Hematopoietic multipotent progenitor cell treated with erythropoietin and hydrocortisone succinate and interleukin-3 and kit ligand, for 15 days (in vitro differentiated cells): ENCODE results near the gene TENT5C.

Experiments used
- DNase-seq: peaks from one replicate; pipeline ENCODE4 v3.0.0-alpha.2; 2015; ENCODE audit warnings: low spot score

Gene TENT5C

DNA sequence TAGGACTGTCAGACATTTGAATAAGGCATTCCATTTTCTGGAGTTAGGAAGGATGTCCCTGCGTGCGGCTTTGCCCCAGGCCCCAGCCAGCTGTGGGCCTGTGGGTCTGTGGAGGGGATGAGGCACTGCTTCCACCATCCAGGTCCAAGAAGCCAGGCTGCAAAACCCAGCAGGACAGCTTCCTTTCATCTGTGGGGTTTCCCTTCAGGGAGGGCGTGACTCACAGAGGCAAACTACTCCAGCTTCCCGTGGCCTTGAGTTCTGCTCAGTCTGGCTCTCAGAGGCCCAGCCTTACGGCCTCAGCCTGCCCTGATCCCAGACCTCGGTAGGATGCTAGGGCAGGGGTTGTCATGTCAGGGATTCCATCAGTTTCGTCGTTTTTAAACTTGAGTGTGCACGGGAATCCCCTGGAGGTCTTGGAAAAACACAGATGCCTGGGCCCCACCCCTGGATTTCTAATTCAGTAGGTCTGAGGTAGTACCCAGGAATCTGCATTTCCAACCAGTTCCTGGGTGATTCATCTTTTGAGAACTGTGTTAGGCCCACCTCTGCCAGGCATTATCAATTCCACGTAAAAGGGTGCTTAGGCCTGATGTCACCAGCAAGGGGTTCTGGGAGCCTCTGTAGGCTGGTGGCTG lies 32.3 kb upstream of the TENT5C start:
- DNase-seq, result no peak

DNA sequence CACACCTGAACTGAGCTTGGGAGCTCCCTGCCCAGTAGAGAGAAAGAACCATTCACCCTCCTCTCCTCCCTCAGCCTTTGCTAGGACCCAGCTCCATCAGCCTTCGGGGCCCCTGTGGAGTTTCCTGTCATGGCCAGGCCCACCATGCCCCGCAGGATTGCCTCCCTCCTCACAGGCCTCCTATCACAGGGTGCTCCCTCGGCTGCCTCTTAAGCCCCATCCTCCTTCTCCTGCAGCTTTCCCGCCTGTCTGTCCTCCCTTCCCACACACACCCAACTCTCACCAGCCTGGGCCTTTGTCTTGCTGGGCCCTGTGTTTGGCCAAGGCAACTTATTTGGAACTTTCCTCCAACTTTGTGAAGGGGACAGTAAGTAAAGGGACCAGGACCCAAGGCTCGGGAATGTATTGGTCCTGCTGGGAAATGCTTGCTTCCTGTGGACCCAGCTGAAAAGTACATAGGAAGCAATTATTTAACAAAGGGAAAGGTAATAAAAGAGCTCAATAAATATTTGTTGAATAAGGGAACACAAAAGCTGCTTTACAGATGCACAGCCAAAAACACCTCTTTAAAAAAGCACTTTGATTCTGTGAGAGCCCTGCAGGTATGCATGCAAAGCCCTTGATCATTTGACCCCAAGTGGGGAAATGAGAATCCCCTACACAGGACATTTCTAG lies 31.6 kb upstream of the TENT5C start:
- no peak for DNase-seq

DNA sequence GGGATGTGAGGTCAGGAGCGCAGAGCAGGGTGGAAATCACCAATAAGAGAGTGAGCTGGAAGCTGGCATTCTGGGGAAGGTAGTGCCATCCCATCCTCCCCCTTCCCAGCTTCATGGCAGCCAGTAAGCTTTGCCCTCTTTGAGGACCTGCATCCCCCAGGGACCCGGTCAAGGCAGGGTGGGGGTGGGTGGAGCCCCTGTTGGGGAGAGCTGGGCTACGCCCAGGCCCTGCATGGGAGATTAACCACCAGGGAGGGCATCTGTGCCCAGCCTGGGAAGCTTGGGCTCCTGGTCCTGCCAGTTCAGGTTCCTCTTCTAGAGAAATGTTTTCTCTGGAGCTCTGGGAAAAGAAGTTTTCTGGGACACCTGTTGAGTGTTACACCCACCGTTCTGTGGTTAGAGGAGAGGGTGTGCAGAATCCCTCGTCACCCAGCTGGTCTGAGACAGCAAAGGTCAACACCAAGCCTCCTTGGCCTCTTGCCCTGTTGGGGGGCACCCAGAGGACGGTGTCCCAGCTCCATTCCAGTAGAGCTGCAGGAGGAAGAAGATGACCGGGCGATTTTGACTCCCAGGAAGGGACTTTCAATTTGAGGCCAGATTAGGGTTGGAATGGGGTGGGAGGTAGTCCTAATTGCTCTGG lies 30.1 kb upstream of the TENT5C start:
- DNase-seq, result no peak

DNA sequence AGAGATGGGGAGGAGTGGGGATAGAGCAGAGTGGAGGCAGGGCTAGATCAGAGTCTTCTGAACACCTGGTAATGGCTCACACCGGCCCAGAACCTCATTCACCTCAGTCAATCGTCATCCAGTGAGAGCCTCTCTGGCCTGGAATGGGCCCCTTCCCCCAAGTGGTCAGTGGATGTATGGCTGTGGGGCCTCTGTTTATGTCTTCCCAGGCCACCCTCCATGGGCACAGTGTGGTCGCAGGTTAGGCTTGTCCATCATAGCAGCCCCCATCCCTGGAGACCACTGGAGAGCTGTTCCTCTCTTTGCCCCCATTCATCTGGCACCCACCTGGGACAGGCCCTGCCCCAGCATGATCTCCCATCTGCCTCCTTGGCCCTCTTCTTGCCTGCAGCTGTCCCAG lies 29.6 kb upstream of the TENT5C start:
- DNase-seq, result no peak

DNA sequence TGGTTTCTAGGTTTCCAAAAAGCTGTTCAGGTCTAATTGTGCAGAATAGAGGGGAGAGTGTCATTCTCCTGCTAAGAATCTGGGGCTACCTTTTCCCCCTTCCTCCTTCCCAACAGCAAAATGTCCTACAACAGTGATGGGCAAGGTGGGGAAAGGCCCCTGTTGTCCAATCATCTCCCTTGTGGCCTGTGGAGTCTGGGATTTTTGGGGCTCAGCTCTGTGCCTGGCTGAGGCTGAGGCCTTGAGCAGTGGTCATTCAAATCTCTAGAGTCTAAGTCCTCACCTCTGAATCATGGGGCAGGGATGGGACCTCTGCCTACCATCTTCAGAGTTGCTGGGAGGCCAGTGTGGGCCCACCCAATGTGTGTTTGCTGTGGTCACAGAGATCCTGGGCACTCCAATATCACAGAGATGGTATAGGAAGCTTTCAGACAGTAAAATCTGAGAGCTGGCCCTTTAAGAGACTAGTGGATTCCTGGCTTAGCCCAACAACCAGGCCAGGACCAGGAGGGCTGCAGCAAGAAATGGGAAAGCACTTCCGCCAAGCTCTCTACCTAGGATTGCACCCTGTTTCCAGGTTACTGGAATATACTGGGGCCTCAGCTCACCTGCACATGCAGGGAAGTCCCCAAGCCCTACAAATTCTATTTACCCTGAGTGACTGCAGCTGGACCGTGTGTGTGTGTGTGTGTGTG lies 28.5 kb upstream of the TENT5C start:
- no peak for DNase-seq

DNA sequence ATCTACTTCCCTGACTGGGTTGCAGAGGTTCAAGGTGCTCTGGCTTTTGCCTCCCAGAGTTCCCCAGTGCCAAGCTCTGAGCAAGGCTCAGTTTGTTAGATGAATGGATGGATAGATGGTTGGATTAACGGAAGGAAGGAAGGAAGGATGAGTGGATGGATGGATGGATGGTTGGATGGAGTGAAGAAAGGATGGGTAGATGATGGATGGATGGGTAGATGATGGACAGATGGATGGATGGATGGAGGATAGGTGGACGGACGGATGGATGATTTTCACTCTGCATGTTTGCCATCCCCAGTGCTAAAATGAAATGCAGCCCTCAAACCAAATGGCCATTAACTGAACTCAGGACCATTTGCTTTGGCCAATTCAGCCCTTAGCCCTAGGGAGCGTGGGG lies 27.4 kb upstream of the TENT5C start:
- DNase-seq, result no peak

DNA sequence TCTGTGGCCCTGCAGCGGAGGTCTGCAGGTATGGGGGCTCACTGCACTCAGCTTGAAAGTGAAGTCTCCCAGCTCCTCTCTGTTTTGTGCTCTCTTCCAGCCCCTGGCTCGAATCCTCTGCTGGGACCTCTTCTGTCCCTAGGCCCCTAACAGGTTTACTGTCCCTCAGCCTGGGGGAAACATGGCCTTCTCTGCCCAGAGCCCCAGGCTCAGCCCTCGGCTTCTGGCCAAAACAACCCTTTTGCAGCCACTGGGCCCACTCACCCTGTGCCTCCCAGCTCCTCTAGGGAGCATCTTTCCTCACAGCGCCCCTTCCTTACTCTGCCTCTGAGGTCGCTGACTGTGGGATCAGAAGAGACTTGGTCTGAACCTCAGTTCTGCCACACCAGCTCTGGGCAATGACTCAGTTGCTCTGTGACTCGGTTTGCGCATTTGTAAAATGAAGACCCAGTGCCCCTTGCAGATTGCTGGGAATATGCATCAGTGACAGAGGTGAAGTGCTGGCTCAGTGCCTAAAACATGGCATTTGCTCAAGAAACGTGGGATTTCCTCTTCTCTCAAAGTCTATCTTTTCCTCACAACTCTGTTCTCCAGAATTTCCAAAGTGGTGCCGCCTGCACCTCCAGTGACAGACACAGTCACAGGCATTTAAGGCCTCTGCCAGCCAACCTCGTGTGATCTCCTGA lies 26.5 kb upstream of the TENT5C start:
- no peak for DNase-seq

DNA sequence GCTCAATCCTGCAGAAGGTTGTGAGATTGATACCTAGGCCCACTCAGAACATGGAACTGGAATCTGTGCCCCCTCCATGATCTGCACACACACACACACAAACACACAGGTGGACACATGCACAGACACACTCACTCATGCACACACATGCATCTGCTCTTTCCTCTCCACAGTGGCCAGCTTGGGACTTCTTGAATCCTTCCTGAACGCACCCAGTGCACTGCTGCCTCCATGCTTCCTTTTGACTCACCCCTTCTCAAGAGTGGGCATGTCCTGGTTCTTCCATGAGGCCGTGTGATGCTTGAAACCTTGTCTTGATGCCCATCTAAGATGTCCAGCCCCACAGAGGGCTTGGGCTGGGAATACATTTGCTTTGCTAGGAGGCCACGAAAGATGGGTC lies 25.4 kb upstream of the TENT5C start:
- DNase-seq, result no peak

DNA sequence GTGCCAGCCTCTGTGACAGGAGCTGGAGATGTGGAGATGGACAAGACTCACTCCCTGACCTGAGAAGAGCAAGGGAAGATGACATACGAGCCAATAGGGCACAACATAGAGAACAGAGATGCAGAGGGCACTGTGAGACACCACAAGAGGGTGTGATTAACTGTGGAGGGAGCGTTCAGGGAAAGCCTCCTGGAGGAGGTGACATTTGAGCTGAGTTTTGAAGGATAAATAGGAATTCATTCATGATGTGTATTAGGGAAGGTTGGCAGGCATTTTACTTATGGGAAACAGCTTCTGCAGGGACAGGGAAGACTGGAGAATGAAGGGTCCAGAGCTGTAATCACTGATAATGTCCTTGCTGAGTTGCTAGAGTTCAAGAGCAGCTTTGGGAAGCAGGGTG lies 25.0 kb upstream of the TENT5C start:
- no peak for DNase-seq

DNA sequence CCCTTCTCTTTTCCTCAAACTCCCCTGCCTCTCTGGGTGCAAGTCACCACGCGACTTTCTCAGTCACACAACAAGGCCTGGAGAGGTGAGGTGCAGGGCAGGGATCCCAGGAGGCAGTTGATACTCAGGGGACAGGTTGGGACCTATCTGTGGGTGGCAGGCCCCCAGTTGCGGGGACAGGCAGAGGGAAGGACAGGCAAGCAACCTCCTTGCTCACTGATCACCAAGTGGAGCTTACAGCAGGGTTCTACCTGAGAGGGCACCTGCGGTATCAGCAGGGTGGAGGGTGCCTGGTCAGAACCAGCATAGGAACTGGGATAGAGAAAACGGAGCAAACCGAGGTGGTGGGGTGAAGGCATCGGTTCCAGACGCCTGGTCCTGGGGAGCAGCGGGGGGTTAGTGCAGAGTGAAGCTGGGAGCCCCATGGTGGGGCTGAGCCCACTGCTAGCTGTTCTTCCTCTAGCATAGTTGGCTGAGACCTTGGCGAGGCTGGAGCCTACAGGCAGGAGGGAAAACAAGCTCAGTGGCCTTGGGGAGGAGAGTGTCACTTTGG lies 24.4 kb upstream of the TENT5C start:
- DNase-seq, result no peak

DNA sequence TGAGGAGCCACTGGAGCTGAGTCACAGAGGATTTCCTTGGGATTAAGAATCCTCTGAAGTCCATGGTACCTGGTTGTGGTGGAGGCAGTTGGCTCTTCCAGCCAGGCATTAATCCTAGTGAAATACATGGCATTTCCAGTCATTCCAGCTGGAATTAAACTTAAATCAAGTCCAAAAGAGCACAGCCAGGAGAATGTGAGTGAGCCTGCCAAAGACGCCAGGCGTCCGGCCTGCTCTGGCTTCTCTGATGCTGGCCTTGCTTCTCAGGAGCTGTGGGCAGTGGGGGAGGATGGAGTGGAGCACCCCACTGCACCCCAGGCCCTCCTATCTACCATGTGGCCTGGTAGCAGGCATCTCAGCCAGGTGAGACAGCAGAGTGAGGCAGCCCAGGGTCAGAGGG lies 23.4 kb upstream of the TENT5C start:
- no peak for DNase-seq

DNA sequence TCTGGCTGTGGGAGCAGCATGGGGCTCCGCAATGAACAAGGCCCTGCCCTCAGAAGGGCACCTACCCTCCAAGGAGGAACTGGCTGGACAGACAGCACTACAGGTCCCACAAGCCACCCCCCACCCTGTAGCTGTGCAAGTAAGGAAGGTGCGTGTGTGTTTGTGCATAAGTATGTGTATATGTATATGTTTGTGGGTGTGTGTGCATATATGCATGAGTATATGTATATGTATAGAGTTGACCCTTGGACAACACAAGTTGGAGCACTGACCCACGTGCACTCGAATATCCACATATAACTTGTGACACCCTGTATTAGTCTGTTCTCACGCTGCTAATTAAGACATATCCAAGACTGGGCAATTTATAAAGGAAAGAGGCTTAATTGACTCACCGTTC lies 22.6 kb upstream of the TENT5C start:
- DNase-seq, result no peak

DNA sequence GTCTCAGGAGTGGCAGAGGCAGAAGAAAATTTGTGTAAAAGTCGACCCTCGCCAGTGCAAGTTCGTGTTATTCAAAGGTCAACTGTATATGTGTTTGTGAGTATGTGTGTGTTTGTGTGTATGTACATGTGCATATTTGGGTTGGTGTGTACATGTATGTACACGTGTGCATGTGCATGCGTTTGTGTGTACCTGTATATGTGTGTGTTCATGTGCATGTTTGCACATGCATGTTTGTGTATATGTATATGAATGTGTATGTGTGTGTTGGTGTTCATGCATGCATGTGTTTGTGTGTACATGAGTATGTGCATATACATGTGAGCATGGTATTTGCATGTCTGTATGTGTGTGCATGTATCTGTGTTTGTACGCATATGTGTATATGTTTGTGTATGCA lies 21.7 kb upstream of the TENT5C start:
- no peak for DNase-seq

DNA sequence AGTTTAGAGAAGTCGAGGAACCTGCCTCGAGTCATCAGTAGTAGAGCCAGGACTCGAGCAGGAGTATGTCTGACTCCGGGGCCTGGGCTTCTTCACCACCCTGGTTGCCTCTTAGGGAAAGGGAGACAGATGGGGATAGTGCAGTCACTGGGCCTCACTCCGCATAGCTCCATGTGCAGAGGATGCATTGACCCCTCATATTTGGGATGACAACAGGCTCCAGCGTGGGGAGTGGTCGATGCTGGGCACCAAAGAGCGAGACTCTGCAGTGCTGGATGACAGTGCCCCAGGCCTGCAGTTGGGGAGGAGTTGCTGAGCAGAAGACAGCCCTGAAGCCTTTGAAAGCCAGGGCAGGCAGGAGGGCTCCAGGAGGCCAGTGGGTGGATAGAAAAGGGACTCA lies 20.8 kb upstream of the TENT5C start:
- DNase-seq, result no peak

DNA sequence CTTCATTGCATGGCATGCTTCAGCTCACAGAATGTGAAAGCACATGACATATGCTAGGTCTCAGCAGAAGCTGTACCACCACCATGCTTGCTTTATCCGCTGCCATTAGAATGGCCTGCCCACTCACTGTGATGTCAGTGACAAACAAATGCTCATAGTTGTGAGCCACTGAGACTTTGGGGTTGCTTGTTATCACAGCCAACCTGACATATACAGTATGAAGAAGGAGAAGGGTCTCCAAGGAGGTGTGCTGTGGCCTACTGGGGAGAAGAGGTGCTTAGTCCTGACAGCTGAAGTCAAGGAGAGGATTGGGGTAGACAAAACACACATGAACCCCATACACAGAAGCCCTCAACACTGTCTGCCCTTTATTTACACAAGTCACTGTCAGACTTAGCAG lies 19.5 kb upstream of the TENT5C start:
- DNase-seq, result no peak

DNA sequence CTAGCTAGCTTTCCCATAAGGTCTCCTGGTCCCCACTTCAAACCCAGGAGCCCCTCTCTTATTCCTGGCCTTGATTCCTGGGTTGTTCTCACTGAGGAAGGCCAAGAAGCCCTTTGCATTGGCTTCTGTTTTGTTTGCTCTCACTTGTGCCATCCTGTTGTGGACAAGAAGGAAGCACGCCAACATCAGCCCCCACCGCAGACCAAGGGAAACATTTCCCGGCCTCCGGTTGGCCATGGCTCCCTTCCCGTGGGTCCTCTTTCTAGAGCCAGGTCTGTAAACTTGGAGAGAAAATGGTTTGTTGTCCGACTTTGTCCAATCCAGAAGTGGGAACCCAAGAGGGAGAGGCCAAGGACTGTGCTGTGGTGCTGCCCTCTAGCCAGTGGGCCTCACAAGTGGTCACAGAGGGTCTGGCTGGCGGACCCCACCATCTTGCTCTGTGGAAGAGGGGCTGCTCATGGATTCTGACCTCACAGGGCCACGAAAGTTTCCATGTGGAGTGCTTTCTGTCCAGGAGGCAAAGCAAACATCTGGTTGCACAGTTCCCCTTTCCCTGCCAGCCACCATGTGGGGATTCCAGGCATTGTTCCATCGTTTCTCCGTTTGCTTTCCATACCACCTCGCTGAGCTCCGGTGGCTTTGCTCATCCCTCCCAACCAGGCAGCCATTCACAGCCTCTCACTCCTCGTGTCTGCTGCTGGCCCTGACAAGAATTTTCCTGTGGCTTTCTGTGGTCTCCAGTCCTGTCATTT lies 18.9 kb upstream of the TENT5C start:
- DNase-seq, result no peak

DNA sequence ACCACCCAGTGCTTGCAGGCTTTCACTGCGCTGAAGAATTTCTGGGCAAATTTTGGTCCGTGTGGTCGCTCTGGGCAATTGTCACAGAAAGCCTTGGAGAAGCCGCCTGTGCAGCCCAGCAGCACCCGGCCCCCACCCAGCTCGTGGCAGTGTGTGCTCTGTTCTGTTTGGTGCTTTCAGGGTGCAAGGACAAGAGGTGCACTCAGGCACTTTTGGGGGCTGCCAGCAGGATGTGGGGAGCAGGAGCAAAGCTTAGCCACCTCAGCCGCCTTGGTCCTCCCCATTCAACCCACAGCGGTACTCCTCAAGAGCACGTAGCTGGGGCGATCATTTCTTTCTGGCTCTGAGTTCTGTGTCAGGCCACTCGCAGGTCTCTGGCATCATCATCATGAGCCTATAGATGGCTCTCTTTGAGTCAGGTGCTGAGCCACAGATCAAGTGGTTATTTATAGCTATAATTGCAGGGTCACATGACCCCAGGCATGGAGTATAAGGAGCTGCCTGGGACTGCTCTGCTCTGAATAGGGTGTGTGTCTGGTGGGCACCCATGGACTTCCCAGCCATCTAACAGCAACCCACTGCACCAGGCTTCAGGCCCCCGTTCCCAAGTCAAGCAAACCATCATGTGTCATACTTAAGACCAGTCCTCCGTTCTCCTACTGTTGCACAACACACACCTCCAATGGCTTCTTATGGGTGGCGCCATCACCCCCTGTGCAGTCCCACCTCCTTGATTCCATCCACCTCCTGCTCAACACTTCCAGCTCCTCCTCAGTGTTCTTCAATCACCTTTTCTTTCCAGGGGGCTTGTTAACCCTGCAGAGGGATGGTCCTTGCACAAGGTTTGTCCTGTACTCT lies 18.1 kb upstream of the TENT5C start:
- no peak for DNase-seq

DNA sequence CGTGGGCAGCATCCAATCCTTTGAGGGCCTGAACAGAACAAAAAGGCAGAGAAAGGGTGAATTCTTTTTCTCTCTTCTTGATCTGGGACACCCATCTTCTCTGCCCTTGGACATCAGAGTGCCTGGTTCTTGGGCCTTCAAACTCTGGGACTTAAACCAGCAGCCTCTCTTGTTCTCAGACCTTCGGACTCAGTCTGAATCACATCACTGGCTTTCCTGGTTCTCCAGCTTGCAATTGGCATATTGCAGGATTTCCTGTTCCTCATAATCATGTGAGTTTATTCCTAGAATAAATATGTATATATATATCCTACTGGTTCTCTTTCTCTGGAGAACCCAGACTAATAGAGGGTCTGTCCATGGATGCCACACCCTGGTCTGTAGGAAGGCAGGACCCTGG lies 16.3 kb upstream of the TENT5C start:
- no peak for DNase-seq

DNA sequence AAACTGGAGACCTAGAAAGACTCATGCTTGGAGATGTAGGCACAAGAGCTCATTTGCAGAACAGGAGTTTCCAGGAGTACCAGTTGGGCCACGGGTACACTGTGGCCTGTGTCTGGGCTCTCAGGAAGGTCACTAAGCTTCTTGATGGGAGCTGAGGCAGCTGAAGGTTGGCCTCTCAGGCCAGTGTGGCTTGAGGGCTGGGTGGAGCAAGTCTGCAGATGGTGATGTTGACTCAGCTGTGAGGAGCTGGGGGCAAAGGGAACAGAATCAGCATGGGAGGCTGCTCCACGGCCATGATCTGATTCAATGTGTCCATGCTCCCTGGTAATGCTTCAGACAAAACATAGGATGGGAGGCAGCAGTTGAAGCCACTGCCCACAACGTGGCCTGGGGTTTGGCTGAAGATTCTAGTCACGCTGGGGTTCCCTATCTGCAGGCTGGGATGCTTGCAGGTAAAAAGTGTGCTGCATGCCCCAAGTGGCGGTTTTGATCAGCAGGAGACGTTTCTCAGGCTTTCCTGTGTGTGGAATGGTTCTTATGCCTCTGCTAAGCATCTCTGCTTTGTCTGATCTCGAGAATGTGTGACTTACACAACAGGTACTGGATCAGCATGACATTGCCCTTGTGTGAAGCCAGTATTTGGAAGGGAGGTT lies 15.4 kb upstream of the TENT5C start:
- DNase-seq, result no peak

DNA sequence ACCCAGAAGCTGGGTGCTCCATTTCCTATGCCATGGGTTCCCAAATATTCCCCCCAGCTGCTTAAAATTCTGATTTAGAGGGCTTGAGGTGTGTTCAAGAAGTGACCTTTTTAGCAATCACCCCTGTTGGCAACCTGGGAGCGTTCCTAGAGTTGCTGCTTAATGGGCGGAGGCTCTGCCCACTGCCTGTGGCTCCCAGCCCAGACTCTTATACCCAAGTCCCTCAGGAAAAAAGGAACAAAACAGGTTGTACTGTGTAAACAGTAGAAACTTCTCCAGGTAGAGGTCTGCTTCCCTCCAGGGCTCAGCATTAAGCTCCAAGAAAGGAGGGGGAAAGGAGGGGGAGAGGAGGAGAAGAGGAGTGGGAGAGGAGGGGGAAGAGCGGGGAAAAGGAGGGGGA lies 14.6 kb upstream of the TENT5C start:
- no peak for DNase-seq
